ENCODE measurements around the gene ZNF646.

ZNF646 gene

GRCh38 chr16:31063843-31064611 is 10.2 kb upstream of the ZNF646 start:
- no peak for DNase-seq

GRCh38 chr16:31064882-31065461 is 9.2 kb upstream of the ZNF646 start:
- DNase-seq: no peak

- DNase-seq: no peak
Measured at GRCh38 chr16:31067342-31067741, 6.9 kb upstream of the ZNF646 start.

GRCh38 chr16:31071861-31072260 is 2.4 kb upstream of the ZNF646 start:
- DNase-seq: no peak

GRCh38 chr16:31072540-31073141 is 1.6 kb upstream of the ZNF646 start:
- peak; percentile 10 for DNase-seq

- peak; percentile 87 for DNase-seq
Measured at GRCh38 chr16:31073142-31073969, 866 bp upstream of the ZNF646 start.

- no peak for DNase-seq
Measured at GRCh38 chr16:31074814-31075183, 577 bp downstream of the ZNF646 start.

- no peak for DNase-seq
Measured at GRCh38 chr16:31076319-31076718, 2.1 kb downstream of the ZNF646 start.

GRCh38 chr16:31077024-31077423 is 2.8 kb downstream of the ZNF646 start:
- DNase-seq: no peak

GRCh38 chr16:31077592-31078396 is 3.6 kb downstream of the ZNF646 start:
- DNase-seq: no peak

GRCh38 chr16:31078597-31079341 is 4.5 kb downstream of the ZNF646 start:
- no peak for DNase-seq

GRCh38 chr16:31079342-31079944 is 5.2 kb downstream of the ZNF646 start:
- DNase-seq: no peak

- DNase-seq: no peak
Measured at GRCh38 chr16:31080035-31080629, 5.9 kb downstream of the ZNF646 start.

GRCh38 chr16:31080756-31081419 is 6.7 kb downstream of the ZNF646 start:
- DNase-seq: no peak

- no peak for DNase-seq
Measured at GRCh38 chr16:31081428-31082351, 7.5 kb downstream of the ZNF646 start.

GRCh38 chr16:31082368-31083045 is 8.3 kb downstream of the ZNF646 start:
- DNase-seq: no peak

- DNase-seq: no peak
Measured at GRCh38 chr16:31083081-31083480, 8.9 kb downstream of the ZNF646 start.

- no peak for DNase-seq
Measured at GRCh38 chr16:31083556-31083955, 9.3 kb downstream of the ZNF646 start.

- DNase-seq: no peak
Measured at GRCh38 chr16:31083981-31084380, 9.8 kb downstream of the ZNF646 start.
